MCF 10A (cell line): ENCODE results near the gene CCDC15. TPM values are rescaled to one million over a fixed set of nuclear protein-coding genes. Genes with fewer than 3 reads are reported as not detected.

Experiments
- BruUV-seq: library from RNA; stranded (reverse); fragments of 400-500 nt; replicated peaks from 2 replicates; lab custom pipeline; 2021; lab: Mats Ljungman, UMichigan
- CTCF ChIA-PET: fragments of 300-600 bp; sonication (Branson Sonifier 250); formaldehyde crosslinking; extraction: SDS; loops from one replicate; lab custom pipeline; 2021; ENCODE audit warnings: antibody characterized with exemption, inconsistent platforms; lab: Yijun Ruan, JAX
- POLR2A ChIA-PET: fragments of 300-600, 350-650 bp; sonication (Branson Sonifier 250); formaldehyde crosslinking; extraction: SDS; loops from one replicate; lab custom pipeline; 2020; ENCODE audit warnings: antibody characterized with exemption, inconsistent platforms; lab: Yijun Ruan, JAX
- DNase-seq: peaks from one replicate; pipeline ENCODE4 v3.0.0-alpha.2; 2018; ENCODE audit not compliant: unreplicated experiment
- H3K27ac Mint-ChIP-seq: one replicate; pipeline ENCODE4 v1.8.0; 2022; ENCODE audit warnings: mild to moderate bottlenecking, low read depth, mixed read lengths; ENCODE audit not compliant: unreplicated experiment
- H3K27me3 Mint-ChIP-seq: one replicate; pipeline ENCODE4 v1.8.0; 2022; ENCODE audit warnings: mixed read lengths; ENCODE audit not compliant: insufficient read depth, unreplicated experiment
- H3K36me3 Mint-ChIP-seq: one replicate; pipeline ENCODE4 v1.8.0; 2022; ENCODE audit warnings: mild to moderate bottlenecking, moderate library complexity, mixed read lengths; ENCODE audit not compliant: insufficient read depth, unreplicated experiment
- H3K4me1 Mint-ChIP-seq: one replicate; pipeline ENCODE4 v1.8.0; 2022; ENCODE audit warnings: mixed read lengths; ENCODE audit not compliant: insufficient read depth, unreplicated experiment
- H3K4me3 Mint-ChIP-seq: one replicate; pipeline ENCODE4 v1.8.0; 2022; ENCODE audit warnings: mild to moderate bottlenecking, moderate library complexity, mixed read lengths; ENCODE audit not compliant: unreplicated experiment
- H3K9me3 Mint-ChIP-seq: one replicate; pipeline ENCODE4 v1.8.0; 2022; ENCODE audit warnings: mixed read lengths; ENCODE audit not compliant: unreplicated experiment
- CTCF ChIP-seq: fragments of 200-600 bp; IDR thresholded peaks from one replicate; pipeline ENCODE4 v1.8.0; 2022; ENCODE audit warnings: antibody characterized with exemption, mild to moderate bottlenecking; ENCODE audit not compliant: unreplicated experiment
- intact Hi-C: fragments of 100-400 bp; cut with micrococcal nuclease; formaldehyde crosslinking; loops from 2 replicates; pipeline ENCODE4 v1.14.1; 2022
- total RNA-seq: library from RNA; stranded (reverse); gene quantifications from 2 replicates; pipeline ENCODE4 v1.2.3, GENCODE V29; 2022

The CCDC15 gene
- total RNA-seq, 1 experiment from 2014 or later: 2.8 TPM

- Mint-ChIP-seq H3K27ac (peak overlapping the region; percentile 96), H3K4me1 (peaks cover 48% of the 10 kb centered on the region), H3K27me3 (no peaks in the 10 kb centered on the region), H3K36me3 (peaks cover 19% of the 10 kb centered on the region), H3K4me3 (peak overlapping the region; percentile 68), H3K9me3 (no peaks in the 10 kb centered on the region)
- peak; percentile 89 for DNase-seq
- BruUV-seq: no TSS peak
- intact Hi-C loops: loop anchor here (2.0 kb wide), 1 partner anchor 184 kb away; no protein-coding TSS in a partner anchor
- CTCF ChIA-PET: interaction anchor here (0.6 to 2.7 kb wide), 20 partner anchors 8 to 268 kb away, joined by 3 to 13 read pairs (median 4); no protein-coding TSS in a partner anchor
- POLR2A ChIA-PET: interaction anchor here (0.6 to 2.5 kb wide), 16 partner anchors 9 to 1186 kb away, joined by 3 to 29 read pairs (median 4); partner anchors contain the start of genes CCDC15, FOXRED1, HYLS1 and ROBO4
- TF ChIP-seq CTCF: no peak
Measured at GRCh38 chr11:125082611-125083311, 128.8 kb downstream of the CCDC15 start.

- CTCF ChIA-PET: interaction anchor here (0.6 to 2.7 kb wide), 16 partner anchors 8 to 269 kb away, joined by 3 to 13 read pairs (median 6); no protein-coding TSS in a partner anchor
- Mint-ChIP-seq H3K4me3 (peak overlapping the region; percentile 68), H3K27me3 (no peaks in the 10 kb centered on the region), H3K4me1 (peaks cover 40% of the 10 kb centered on the region), H3K9me3 (no peaks in the 10 kb centered on the region), H3K36me3 (peaks cover 23% of the 10 kb centered on the region), H3K27ac (peak overlapping the region; percentile 96)
- DNase-seq: no peak
- BruUV-seq: no TSS peak
- POLR2A ChIA-PET: interaction anchor here (0.6 to 2.5 kb wide), 15 partner anchors 8 to 1185 kb away, joined by 3 to 29 read pairs (median 4); partner anchors contain the start of genes CCDC15, FOXRED1, HYLS1 and ROBO4
- intact Hi-C loops: loop anchor here (2.0 kb wide), 1 partner anchor 185 kb away; no protein-coding TSS in a partner anchor
- TF ChIP-seq CTCF: no peak
Measured at GRCh38 chr11:125083312-125084056, 129.5 kb downstream of the CCDC15 start.

- no peaks in the 10 kb centered on the region for H3K27me3 Mint-ChIP-seq
- no peak overlapping the region for H3K27ac Mint-ChIP-seq
- POLR2A ChIA-PET: interaction anchor here (0.7 to 2.5 kb wide), 5 partner anchors 8 to 33 kb away, joined by 3 to 29 read pairs (median 4); no protein-coding TSS in a partner anchor
- no peaks in the 10 kb centered on the region for H3K9me3 Mint-ChIP-seq
- TF ChIP-seq CTCF: no peak
- intact Hi-C loops: no loop called here
- peaks cover 35% of the 10 kb centered on the region for H3K4me1 Mint-ChIP-seq
- CTCF ChIA-PET: interaction anchor here (0.5 to 2.4 kb wide), 12 partner anchors 8 to 270 kb away, joined by 3 to 11 read pairs (median 6); no protein-coding TSS in a partner anchor
- H3K36me3 Mint-ChIP-seq: peaks cover 23% of the 10 kb centered on the region
- no peak overlapping the region for H3K4me3 Mint-ChIP-seq
- DNase-seq: no peak
- BruUV-seq: no TSS peak
Measured at GRCh38 chr11:125084057-125084416, 130.0 kb downstream of the CCDC15 start.
